Stomach smooth muscle (tissue), 2 donors: ENCODE measurements around the gene NRROS.

Experiments used
- H3K27ac ChIP-seq: one replicate; pipeline ENCODE4 v1.7.0; 2013; ENCODE audit warnings: mild to moderate bottlenecking, low read length, inconsistent platforms
- H3K27me3 ChIP-seq, 2 donors: one replicate each; pipeline ENCODE4 v1.7.0; 2013; ENCODE audit warnings: low read length in 2 of 2; ENCODE audit not compliant: insufficient read depth in 2 of 2, control insufficient read depth in 1 of 2
- H3K36me3 ChIP-seq, 2 donors: one replicate each; pipeline ENCODE4 v1.7.0; 2013; ENCODE audit warnings: low read length in 2 of 2; ENCODE audit not compliant: control insufficient read depth in 2 of 2, insufficient read depth in 2 of 2
- H3K4me1 ChIP-seq: one replicate; pipeline ENCODE4 v1.7.0; 2013; ENCODE audit warnings: low read length; ENCODE audit not compliant: control insufficient read depth, insufficient read depth
- H3K4me3 ChIP-seq, 2 donors: one replicate each; pipeline ENCODE4 v1.7.0; 2013; ENCODE audit warnings: low read length in 2 of 2
- H3K9ac ChIP-seq, 2 donors: one replicate each; pipeline ENCODE4 v1.7.0; 2013; ENCODE audit warnings: low read length in 2 of 2, mild to moderate bottlenecking in 1 of 2
- H3K9me3 ChIP-seq, 2 donors: one replicate each; pipeline ENCODE4 v1.7.0; 2013; ENCODE audit warnings: low read length in 2 of 2; ENCODE audit not compliant: control insufficient read depth in 2 of 2
- donor health status: healthy.
- donor health status: Pancreatic carcinoma.

Gene NRROS

DNA sequence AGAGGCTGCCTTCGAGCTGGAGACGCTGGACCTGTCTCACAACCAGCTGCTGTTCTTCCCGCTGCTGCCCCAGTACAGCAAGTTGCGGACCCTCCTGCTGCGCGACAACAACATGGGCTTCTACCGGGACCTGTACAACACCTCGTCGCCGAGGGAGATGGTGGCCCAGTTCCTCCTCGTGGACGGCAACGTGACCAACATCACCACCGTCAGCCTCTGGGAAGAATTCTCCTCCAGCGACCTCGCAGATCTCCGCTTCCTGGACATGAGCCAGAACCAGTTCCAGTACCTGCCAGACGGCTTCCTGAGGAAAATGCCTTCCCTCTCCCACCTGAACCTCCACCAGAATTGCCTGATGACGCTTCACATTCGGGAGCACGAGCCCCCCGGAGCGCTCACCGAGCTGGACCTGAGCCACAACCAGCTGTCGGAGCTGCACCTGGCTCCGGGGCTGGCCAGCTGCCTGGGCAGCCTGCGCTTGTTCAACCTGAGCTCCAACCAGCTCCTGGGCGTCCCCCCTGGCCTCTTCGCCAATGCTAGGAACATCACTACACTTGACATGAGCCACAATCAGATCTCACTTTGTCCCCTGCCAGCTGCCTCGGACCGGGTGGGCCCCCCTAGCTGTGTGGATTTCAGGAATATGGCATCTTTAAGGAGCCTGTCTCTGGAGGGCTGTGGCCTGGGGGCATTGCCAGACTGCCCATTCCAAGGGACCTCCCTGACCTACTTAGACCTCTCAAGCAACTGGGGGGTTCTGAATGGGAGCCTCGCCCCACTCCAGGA is 21.1 kb downstream of the NRROS start:
- Histone ChIP-seq H3K27ac (no peak overlapping the region), H3K4me3 (no peak overlapping the region), H3K9ac (no peak overlapping the region), H3K27me3 (no peaks in the 10 kb centered on the region), H3K4me1 (no peaks in the 10 kb centered on the region), H3K36me3 (no peaks in the 10 kb centered on the region), H3K9me3 (no peaks in the 10 kb centered on the region)

GRCh38 chr3:196661400-196661799 is 21.9 kb downstream of the NRROS start:
- Histone ChIP-seq H3K9me3 (no peaks in the 10 kb centered on the region), H3K4me1 (no peaks in the 10 kb centered on the region), H3K36me3 (no peaks in the 10 kb centered on the region), H3K27ac (no peak overlapping the region), H3K9ac (no peak overlapping the region), H3K4me3 (no peak overlapping the region), H3K27me3 (no peaks in the 10 kb centered on the region)

DNA sequence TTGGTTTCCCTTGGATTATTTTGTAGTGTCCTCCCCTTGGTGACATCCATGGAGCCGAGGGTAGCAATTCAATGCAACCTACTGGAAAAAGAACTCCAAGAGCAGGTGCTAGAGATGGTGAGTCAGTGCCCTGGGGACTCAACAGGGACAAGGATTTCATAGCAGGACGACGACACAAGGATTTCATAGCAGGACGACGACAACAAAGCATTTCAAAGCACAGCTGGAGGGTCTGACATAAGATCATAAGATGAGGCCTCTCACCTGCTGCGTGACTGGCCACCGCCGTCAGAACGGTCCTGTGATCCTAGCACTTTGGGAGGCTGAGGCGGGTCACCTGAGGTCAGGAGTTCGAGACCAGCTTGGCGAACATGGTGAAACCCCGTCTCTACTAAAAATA is 22.5 kb downstream of the NRROS start:
- no peak overlapping the region for H3K4me3 ChIP-seq

GRCh38 chr3:196662711-196663571 is 23.4 kb downstream of the NRROS start:
- Histone ChIP-seq H3K4me1 (no peaks in the 10 kb centered on the region), H3K9ac (no peak overlapping the region), H3K27ac (no peak overlapping the region), H3K36me3 (no peaks in the 10 kb centered on the region), H3K27me3 (no peaks in the 10 kb centered on the region), H3K9me3 (no peaks in the 10 kb centered on the region), H3K4me3 (no peak overlapping the region)

More for the DNA sequence above, 22.5 kb downstream of the NRROS start:
- Histone ChIP-seq H3K9ac (no peak overlapping the region), H3K9me3 (no peaks in the 10 kb centered on the region), H3K27me3 (no peaks in the 10 kb centered on the region), H3K4me1 (no peaks in the 10 kb centered on the region), H3K36me3 (no peaks in the 10 kb centered on the region), H3K27ac (no peak overlapping the region)

GRCh38 chr3:196666001-196666867 is 26.7 kb downstream of the NRROS start:
- peaks cover 0 to 2% of the 10 kb centered on the region in 2 donors for H3K27me3 ChIP-seq
- H3K9ac ChIP-seq = no peak overlapping the region
- no peak overlapping the region for H3K27ac ChIP-seq
- H3K4me3 ChIP-seq = no peak overlapping the region
- H3K4me1 ChIP-seq = no peaks in the 10 kb centered on the region
- H3K36me3 ChIP-seq = no peaks in the 10 kb centered on the region
- H3K9me3 ChIP-seq = no peaks in the 10 kb centered on the region

- no peaks in the 10 kb centered on the region for H3K36me3 ChIP-seq
- H3K9ac ChIP-seq = no peak overlapping the region
- peaks cover 0 to 2% of the 10 kb centered on the region in 2 donors for H3K27me3 ChIP-seq
- no peaks in the 10 kb centered on the region for H3K4me1 ChIP-seq
- H3K27ac ChIP-seq = no peak overlapping the region
- H3K4me3 ChIP-seq = no peak overlapping the region
- H3K9me3 ChIP-seq = no peaks in the 10 kb centered on the region
Observed at GRCh38 chr3:196667056-196667825, 27.7 kb downstream of the NRROS start.

DNA sequence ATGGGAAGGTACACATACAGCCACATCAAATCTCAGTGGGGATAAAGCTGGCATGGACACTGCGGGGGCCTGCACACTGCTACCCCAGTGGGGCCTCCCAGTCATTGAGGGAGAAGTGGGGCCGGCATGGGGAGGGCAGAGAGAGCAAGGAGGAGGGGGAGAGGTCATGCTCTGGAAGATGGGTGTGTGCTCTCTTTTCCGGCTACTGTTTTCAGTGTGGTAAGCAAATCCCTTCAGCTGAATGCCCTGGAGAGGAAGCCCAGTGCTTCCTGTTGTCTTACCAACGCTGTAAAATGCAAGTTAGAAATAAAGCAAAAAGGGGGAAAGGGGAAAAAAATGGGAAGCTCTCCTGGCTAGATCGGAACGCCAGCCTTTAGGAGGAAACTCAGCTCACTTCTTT is 30.8 kb downstream of the NRROS start:
- Histone ChIP-seq H3K27ac (no peak overlapping the region), H3K4me3 (no peak overlapping the region), H3K36me3 (no peaks in the 10 kb centered on the region), H3K27me3 (peaks cover 0 to 2% of the 10 kb centered on the region in 2 donors), H3K9ac (no peak overlapping the region), H3K9me3 (no peaks in the 10 kb centered on the region), H3K4me1 (no peaks in the 10 kb centered on the region)

GRCh38 chr3:196673632-196674031 is 34.1 kb downstream of the NRROS start:
- Histone ChIP-seq H3K36me3 (no peaks in the 10 kb centered on the region), H3K27me3 (peaks cover 0 to 2% of the 10 kb centered on the region in 2 donors), H3K9me3 (no peaks in the 10 kb centered on the region), H3K4me3 (no peak overlapping the region), H3K9ac (no peak overlapping the region), H3K4me1 (no peaks in the 10 kb centered on the region), H3K27ac (no peak overlapping the region)

DNA sequence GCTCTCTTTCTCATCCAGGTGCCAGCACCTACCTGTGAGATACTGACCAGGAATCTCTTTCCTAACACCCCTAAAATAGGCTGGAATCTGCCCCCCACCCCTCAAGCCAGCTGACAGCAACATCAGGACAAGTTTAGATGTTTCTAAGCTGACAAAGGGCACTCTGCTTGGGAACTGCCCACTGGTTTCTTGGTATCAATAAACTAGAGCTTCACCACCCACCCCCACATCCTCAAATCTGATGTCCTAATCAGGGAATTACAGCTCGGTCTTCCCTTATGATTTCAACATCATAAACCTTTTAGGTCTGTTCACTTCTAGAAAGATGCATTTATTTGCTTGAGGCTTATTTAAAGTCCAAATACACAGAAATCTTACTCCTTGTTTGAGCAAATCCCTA is 37.9 kb downstream of the NRROS start:
- Histone ChIP-seq H3K4me1 (no peaks in the 10 kb centered on the region), H3K27ac (no peak overlapping the region)

DNA sequence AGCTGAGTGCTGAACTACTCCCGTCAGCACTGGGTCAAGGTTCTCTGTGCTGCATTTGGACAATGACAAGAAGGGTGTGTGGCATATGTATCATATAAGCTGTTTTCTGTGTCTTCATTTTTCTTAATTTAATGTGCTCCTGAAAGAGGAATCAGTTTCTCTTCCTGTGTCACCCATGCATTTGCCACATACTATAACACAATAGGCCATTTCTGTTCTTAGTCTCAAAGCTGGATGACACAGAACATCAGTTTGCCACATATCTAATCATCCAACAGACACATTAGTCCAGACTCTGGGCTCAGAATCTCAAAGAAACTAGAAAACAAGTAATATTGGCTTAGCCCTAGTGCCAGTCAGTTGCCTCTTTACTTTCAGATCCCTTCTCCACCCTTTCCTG is 38.4 kb downstream of the NRROS start:
- no peak overlapping the region for H3K4me3 ChIP-seq
- H3K9me3 ChIP-seq = no peaks in the 10 kb centered on the region
- no peaks in the 10 kb centered on the region for H3K4me1 ChIP-seq
- H3K27ac ChIP-seq = no peak overlapping the region
- H3K9ac ChIP-seq = no peak overlapping the region
- no peaks in the 10 kb centered on the region for H3K36me3 ChIP-seq
- no peaks in the 10 kb centered on the region for H3K27me3 ChIP-seq

More for the DNA sequence above, 37.9 kb downstream of the NRROS start:
- Histone ChIP-seq H3K4me3 (no peak overlapping the region), H3K36me3 (no peaks in the 10 kb centered on the region), H3K9ac (no peak overlapping the region), H3K9me3 (no peaks in the 10 kb centered on the region), H3K27me3 (no peaks in the 10 kb centered on the region)
